Activated T-helper 1 cell treated with anti-CD3 and anti-CD28 coated beads, Interleukin-12 subunit alpha, Interleukin-12 subunit beta, Interleukin-2, Interleukin-4 antibody, amounts not matched to agents 30 ng/mL and 10 ng/mL and 1 ng/mL, durations not matched to agents 14 hours and 24 hours and 36 hours (primary cell): ENCODE measurements around the gene GLRA3. TPM values are rescaled to one million over a fixed set of nuclear protein-coding genes. Genes with fewer than 3 reads are reported as not detected.
"Not testable (repeated sequence)": the region's sequence is repeated elsewhere in the genome, so short reads cannot be mapped to it uniquely, and the experiment has no call there.

Experiments used
- DNase-seq: peaks from one replicate; pipeline ENCODE4 v3.0.0; 2021; ENCODE audit warnings: low spot score
- H3K27ac Mint-ChIP-seq: one replicate; pipeline ENCODE4 v1.8.0; 2021; ENCODE audit warnings: mild to moderate bottlenecking, mixed read lengths
- H3K27me3 Mint-ChIP-seq: one replicate; pipeline ENCODE4 v1.8.0; 2022; ENCODE audit warnings: mild to moderate bottlenecking, moderate library complexity, mixed read lengths; ENCODE audit not compliant: insufficient read depth
- H3K36me3 Mint-ChIP-seq: one replicate; pipeline ENCODE4 v1.8.0; 2021; ENCODE audit warnings: low read depth, mixed read lengths
- H3K4me1 Mint-ChIP-seq: one replicate; pipeline ENCODE4 v1.8.0; 2021; ENCODE audit warnings: low read depth, mixed read lengths
- H3K4me3 Mint-ChIP-seq: one replicate; pipeline ENCODE4 v1.8.0; 2021; ENCODE audit warnings: mild to moderate bottlenecking, moderate library complexity, mixed read lengths
- H3K9me3 Mint-ChIP-seq: one replicate; pipeline ENCODE4 v1.8.0; 2021; ENCODE audit warnings: mixed read lengths
- intact Hi-C: fragments of 100-400 bp; cut with micrococcal nuclease; formaldehyde crosslinking; loops from one replicate; pipeline ENCODE4 v1.15.1; 2024
- total RNA-seq: library from RNA; stranded (reverse); gene quantifications from 2 replicates; pipeline ENCODE4 v1.2.3, GENCODE V29; 2022

The GLRA3 gene
- total RNA-seq, 1 donor from 2014 or later, result not detected

- Mint-ChIP-seq H3K36me3 (no peaks in the 10 kb centered on the region), H3K27me3 (peaks cover 3% of the 10 kb centered on the region), H3K9me3 (no peaks in the 10 kb centered on the region), H3K4me3 (no peak overlapping the region), H3K4me1 (no peaks in the 10 kb centered on the region), H3K27ac (no peak overlapping the region)
- intact Hi-C loops, result no loop called here
- DNase-seq, result no peak
These were observed 131.2 kb downstream of the GLRA3 start for GRCh38 chr4:174697896-174698295.

- Mint-ChIP-seq H3K9me3 (no peaks in the 10 kb centered on the region), H3K36me3 (no peaks in the 10 kb centered on the region), H3K27ac (no peak overlapping the region), H3K4me3 (no peak overlapping the region), H3K27me3 (peaks cover 3% of the 10 kb centered on the region), H3K4me1 (no peaks in the 10 kb centered on the region)
- intact Hi-C loops, result no loop called here
- no peak for DNase-seq
These were observed 131.8 kb downstream of the GLRA3 start for GRCh38 chr4:174697202-174697601.

GRCh38 chr4:174696657-174697056, 132.4 kb downstream of the GLRA3 start:
- intact Hi-C loops, result no loop called here
- Mint-ChIP-seq H3K27ac (no peak overlapping the region), H3K27me3 (no peaks in the 10 kb centered on the region), H3K9me3 (no peaks in the 10 kb centered on the region), H3K4me3 (no peak overlapping the region), H3K36me3 (no peaks in the 10 kb centered on the region), H3K4me1 (no peaks in the 10 kb centered on the region)
- DNase-seq, result no peak

- DNase-seq, H3K4me1 Mint-ChIP-seq, H3K36me3 Mint-ChIP-seq, H3K9me3 Mint-ChIP-seq, H3K27ac Mint-ChIP-seq, H3K27me3 Mint-ChIP-seq, H3K4me3 Mint-ChIP-seq, intact Hi-C loops: not testable (repeated sequence)
These were observed 137.2 kb downstream of the GLRA3 start for GRCh38 chr4:174691876-174692275.

GRCh38 chr4:174690665-174691064, 138.4 kb downstream of the GLRA3 start:
- Mint-ChIP-seq H3K27ac (no peak overlapping the region), H3K27me3 (no peaks in the 10 kb centered on the region), H3K4me1 (no peaks in the 10 kb centered on the region), H3K9me3 (peaks cover 7% of the 10 kb centered on the region), H3K36me3 (no peaks in the 10 kb centered on the region), H3K4me3 (no peak overlapping the region)
- no peak for DNase-seq
- intact Hi-C loops, result no loop called here

- peaks cover 7% of the 10 kb centered on the region for H3K9me3 Mint-ChIP-seq
- no peak overlapping the region for H3K4me3 Mint-ChIP-seq
- DNase-seq, result no peak
- H3K27me3 Mint-ChIP-seq, result no peaks in the 10 kb centered on the region
- intact Hi-C loops, result no loop called here
- no peak overlapping the region for H3K27ac Mint-ChIP-seq
- H3K36me3 Mint-ChIP-seq, result no peaks in the 10 kb centered on the region
- no peaks in the 10 kb centered on the region for H3K4me1 Mint-ChIP-seq
These were observed 139.4 kb downstream of the GLRA3 start for GRCh38 chr4:174689618-174690017.

- intact Hi-C loops, result no loop called here
- Mint-ChIP-seq H3K4me3 (no peak overlapping the region), H3K27me3 (no peaks in the 10 kb centered on the region), H3K36me3 (no peaks in the 10 kb centered on the region), H3K9me3 (peaks cover 7% of the 10 kb centered on the region), H3K27ac (no peak overlapping the region), H3K4me1 (no peaks in the 10 kb centered on the region)
- DNase-seq, result no peak
These were observed 142.2 kb downstream of the GLRA3 start for GRCh38 chr4:174686826-174687225.

GRCh38 chr4:174681723-174682300, 147.2 kb downstream of the GLRA3 start:
- H3K4me1 Mint-ChIP-seq, result no peaks in the 10 kb centered on the region
- no peaks in the 10 kb centered on the region for H3K27me3 Mint-ChIP-seq
- no peak overlapping the region for H3K27ac Mint-ChIP-seq
- DNase-seq, result no peak
- no peaks in the 10 kb centered on the region for H3K36me3 Mint-ChIP-seq
- no peaks in the 10 kb centered on the region for H3K9me3 Mint-ChIP-seq
- H3K4me3 Mint-ChIP-seq, result no peak overlapping the region
- intact Hi-C loops, result no loop called here

GRCh38 chr4:174674305-174674840, 154.7 kb downstream of the GLRA3 start:
- Mint-ChIP-seq H3K27me3 (no peaks in the 10 kb centered on the region), H3K4me3 (no peak overlapping the region), H3K9me3 (no peaks in the 10 kb centered on the region), H3K4me1 (no peaks in the 10 kb centered on the region), H3K36me3 (no peaks in the 10 kb centered on the region), H3K27ac (no peak overlapping the region)
- no peak for DNase-seq
- intact Hi-C loops, result no loop called here

GRCh38 chr4:174673865-174674264, 155.2 kb downstream of the GLRA3 start:
- Mint-ChIP-seq H3K4me1 (no peaks in the 10 kb centered on the region), H3K36me3 (no peaks in the 10 kb centered on the region), H3K4me3 (no peak overlapping the region), H3K27me3 (no peaks in the 10 kb centered on the region), H3K9me3 (no peaks in the 10 kb centered on the region), H3K27ac (no peak overlapping the region)
- DNase-seq, result no peak
- intact Hi-C loops, result no loop called here

- Mint-ChIP-seq H3K4me1 (no peaks in the 10 kb centered on the region), H3K4me3 (no peak overlapping the region), H3K36me3 (no peaks in the 10 kb centered on the region), H3K27me3 (no peaks in the 10 kb centered on the region), H3K27ac (no peak overlapping the region), H3K9me3 (no peaks in the 10 kb centered on the region)
- no peak for DNase-seq
- intact Hi-C loops, result no loop called here
These were observed 156.8 kb downstream of the GLRA3 start for GRCh38 chr4:174672276-174672675.

- Mint-ChIP-seq H3K27ac (no peak overlapping the region), H3K9me3 (no peaks in the 10 kb centered on the region), H3K36me3 (no peaks in the 10 kb centered on the region), H3K4me3 (no peak overlapping the region), H3K4me1 (no peaks in the 10 kb centered on the region), H3K27me3 (no peaks in the 10 kb centered on the region)
- intact Hi-C loops, result no loop called here
- DNase-seq, result no peak
These were observed 159.8 kb downstream of the GLRA3 start for GRCh38 chr4:174669270-174669669.

GRCh38 chr4:174665799-174666198, 163.2 kb downstream of the GLRA3 start:
- no peak for DNase-seq
- intact Hi-C loops, result no loop called here
- Mint-ChIP-seq H3K9me3 (no peaks in the 10 kb centered on the region), H3K4me3 (no peak overlapping the region), H3K27me3 (no peaks in the 10 kb centered on the region), H3K36me3 (no peaks in the 10 kb centered on the region), H3K4me1 (no peaks in the 10 kb centered on the region), H3K27ac (no peak overlapping the region)

- no peaks in the 10 kb centered on the region for H3K27me3 Mint-ChIP-seq
- no peak for DNase-seq
- no peak overlapping the region for H3K27ac Mint-ChIP-seq
- intact Hi-C loops, result no loop called here
- H3K4me1 Mint-ChIP-seq, result no peaks in the 10 kb centered on the region
- H3K9me3 Mint-ChIP-seq, result no peaks in the 10 kb centered on the region
- H3K36me3 Mint-ChIP-seq, result no peaks in the 10 kb centered on the region
- no peak overlapping the region for H3K4me3 Mint-ChIP-seq
These were observed 165.8 kb downstream of the GLRA3 start for GRCh38 chr4:174663216-174663615.
